Left lobe of liver (tissue), 2 donors: ENCODE results near the gene DOCK8. TPM values are rescaled to one million over a fixed set of nuclear protein-coding genes. Genes with fewer than 3 reads are reported as not detected.

Experiments used
- ATAC-seq: fragments of 200-7000 bp; cut with Tn5 transposase; one replicate; pipeline ENCODE4 v1.9.1; 2020; ENCODE audit warnings: mild to moderate bottlenecking, moderate library complexity
- DNase-seq: peaks from one replicate; pipeline ENCODE4 v3.0.0-alpha.2; 2020; ENCODE audit warnings: low spot score
- total RNA-seq: library from RNA; stranded (reverse); gene quantifications from one replicate; pipeline ENCODE4 v1.2.1, GENCODE V29; 2021
- donor health status: DM: no; HTN: no; CAD: no; lungs with moderate emphysema.
- donor health status: DM: no; HTN: yes; CAD: no.

DOCK8 gene
- total RNA-seq, 1 donor from 2014 or later: 10.6 TPM

DNA sequence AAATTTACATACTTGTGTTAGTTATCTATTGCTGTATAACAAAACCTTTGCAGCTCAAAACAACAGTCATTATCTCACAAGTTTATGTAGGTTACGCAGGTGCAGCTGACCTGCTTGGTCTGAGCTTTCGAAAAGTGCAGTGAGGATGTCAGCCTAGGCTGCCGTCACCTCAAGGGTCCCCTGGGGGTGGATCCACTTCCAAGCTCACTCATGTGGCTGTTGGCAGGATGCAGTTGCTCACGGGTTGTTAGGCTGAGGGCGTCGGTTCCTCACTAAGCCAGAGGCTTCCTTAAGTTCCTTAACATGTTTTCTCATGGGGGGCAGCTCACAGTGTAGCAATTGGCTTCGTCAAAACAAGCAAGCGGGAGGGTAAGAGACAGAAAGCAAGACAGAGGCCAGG lies 139.8 kb downstream of the DOCK8 start:
- no peak for DNase-seq

DNA sequence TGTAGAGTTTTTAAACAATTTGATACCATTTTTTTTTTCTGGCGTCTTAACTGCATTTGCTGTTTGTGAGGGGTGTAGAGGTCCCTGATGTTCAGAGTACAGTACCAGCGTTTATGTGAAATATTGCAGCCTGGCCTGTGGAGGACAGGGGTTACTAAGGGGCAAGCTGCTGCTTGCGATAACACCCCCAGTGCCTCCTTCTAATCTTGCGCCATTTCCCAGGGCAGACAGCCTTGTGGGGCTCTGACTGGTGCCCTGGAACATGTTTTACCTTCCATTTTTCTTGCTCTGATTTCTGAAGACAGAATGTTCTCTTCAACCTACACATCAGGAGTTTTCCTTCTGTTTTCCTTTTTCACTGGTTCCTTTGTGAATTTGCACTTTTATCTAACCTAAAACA lies 142.9 kb downstream of the DOCK8 start:
- no peak for DNase-seq
- ATAC-seq: no peak

More for the DNA sequence above, 139.8 kb downstream of the DOCK8 start:
- no peak for ATAC-seq

DNA sequence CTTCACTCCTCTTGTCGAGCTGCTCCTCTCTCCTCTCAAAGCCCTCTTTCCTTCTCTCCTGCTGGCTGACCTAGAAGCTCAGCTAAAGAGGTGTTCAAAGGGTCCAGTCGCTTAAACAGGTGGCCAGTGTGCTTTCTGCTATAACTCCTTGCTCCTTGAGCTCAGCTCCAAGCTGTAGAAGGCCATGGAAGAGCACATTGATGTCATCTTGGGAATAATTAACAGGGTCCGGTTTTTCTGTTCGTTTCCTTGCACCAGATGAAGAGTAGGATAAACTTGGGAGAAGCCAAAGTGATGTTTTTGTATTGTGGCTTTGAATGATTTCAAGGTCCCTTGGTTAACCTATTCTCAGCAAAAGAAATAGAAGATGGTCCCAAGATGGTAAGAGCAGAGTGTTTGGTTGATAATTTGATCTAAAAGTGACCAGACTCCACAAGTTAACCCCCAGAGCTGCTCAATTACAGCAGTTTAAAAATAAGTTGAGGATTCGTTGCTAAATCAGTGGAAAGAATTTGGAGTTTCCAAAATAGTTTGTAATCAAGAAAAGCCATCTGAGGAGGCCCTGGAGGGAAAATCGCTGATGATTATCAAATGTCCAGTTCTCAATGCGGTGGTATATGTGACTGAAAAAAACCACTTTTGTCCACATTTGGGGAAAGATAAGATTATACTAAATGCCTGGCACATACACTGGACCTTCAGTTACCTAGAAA lies 148.1 kb downstream of the DOCK8 start:
- ATAC-seq (no peak), DNase-seq (no peak)

DNA sequence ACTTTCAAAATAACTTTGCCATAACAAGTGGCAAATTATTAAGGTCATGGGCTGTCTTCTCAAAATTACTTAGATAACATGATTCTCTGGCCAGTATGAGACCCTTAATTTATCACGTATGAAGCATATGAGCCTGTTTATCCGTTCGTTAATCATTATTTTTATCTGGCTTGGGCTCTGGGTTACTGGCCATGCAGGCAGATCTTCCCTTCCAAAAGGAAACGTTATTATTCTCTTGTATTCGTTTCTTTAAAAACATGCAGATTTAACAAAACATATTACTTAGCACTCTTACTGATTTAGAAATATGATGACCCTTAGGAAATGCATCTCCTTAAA lies 148.6 kb downstream of the DOCK8 start:
- ATAC-seq: no peak
- no peak for DNase-seq

DNA sequence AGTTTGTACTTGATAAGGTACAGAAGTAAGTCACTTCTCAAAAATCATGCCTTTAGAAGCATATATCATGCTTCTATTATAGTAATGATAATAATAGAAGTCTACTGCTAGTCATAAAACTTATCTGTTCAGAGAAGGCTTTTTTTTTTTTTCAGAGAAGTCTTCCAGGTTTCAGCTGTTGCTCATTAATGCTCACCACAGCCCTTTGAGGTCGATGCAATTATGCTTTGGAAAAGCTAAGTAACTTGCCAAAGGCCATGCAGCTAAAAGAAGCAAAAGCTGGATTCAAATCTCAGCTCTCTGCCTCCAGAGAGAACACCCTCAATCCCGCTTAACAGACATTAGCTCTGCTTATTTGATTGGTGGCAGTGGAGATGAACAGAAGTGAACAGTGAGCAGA lies 150.8 kb downstream of the DOCK8 start:
- DNase-seq: no peak
- no peak for ATAC-seq

DNA sequence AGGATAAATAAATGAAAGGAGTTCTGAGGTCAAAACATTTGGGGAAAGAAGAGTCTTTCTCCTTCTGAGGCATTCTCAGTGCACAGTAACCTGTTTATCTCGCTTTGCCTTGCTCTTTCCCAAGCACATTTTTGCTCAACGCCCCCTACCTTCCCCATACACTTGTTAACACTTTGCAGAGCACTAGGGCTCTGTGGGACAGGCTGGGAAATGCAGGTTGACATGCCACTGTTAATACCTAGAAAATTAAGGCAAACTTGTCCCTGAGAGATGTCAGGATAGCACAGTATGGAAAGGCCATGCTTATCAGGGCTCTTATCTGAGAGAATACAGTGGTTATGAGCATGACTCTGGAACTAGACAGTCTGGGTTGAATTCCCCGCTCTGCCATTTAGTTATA lies 152.0 kb downstream of the DOCK8 start:
- ATAC-seq: no peak
- DNase-seq: no peak

DNA sequence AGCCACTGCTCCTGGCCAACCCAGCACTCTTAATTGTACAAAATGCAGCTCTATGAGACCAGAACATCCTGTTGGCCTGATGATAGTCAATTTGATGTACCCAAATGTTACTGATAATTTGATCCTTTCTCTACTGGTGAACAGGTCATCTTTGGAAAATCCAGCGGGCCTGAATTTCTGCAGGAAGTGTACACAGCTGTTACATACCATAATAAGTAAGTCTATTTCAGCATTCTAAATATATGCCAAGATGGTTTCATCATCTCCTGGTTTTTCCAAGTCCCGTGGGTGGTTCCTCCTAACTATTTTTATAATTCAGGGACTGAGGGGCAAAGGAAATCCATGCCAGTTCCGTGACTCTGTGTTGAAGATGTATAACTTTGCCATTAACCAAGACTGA lies 155.4 kb downstream of the DOCK8 start:
- ATAC-seq: no peak

DNA sequence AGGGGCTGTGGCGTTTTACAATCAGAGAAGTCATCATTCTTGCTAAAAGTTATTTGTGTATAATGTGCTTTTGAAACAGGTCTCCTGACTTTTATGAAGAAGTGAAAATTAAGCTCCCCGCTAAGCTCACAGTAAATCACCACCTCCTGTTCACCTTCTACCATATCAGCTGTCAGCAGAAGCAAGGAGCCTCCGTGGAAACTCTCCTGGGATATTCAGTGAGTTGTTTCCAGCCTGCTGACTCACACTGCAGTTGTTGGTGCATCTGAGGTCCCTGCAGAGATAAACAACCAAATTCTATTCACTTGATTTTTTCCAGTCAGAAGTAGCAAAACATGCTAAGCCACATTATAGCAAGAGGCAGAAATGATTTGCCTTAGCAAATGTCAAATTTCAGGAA lies 156.7 kb downstream of the DOCK8 start:
- DNase-seq (no peak), ATAC-seq (no peak)

More for the DNA sequence above, 155.4 kb downstream of the DOCK8 start:
- DNase-seq: no peak

DNA sequence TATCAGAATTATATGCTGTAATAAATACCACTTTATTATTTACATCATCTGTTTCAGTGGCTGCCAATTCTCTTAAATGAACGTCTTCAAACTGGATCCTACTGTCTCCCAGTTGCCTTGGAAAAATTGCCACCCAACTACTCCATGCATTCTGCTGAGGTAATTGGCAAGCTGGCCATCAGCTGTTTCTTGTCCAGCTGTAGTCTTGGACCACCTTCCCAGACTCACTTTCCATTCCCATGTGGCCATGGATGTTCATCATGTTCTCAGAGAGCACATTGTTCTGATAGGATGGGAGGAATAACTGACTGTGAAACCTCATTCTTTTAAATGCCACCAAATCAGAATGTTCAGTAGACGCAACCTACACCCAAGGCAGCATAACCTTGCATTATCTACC lies 157.5 kb downstream of the DOCK8 start:
- no peak for DNase-seq

DNA sequence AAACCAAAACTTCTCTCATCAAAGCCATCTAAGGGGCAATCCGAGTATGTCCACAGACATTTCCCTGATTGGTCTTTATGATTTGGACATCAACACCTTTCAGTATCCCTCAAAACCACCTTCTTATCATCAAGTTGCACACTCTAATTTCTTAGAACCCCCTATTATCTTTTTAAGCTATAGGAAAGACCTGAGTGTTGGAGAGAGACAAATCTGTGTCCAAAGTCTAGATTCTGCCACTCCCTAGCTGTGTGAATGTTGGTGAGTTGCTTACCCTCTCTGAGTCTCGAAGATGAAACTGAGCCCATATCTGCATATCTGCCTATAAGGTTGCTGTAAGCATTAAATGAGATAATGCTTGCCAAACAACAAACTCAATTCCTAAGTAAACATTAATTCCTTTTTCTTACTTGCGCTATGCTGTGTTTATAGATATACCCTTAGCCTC lies 159.1 kb downstream of the DOCK8 start:
- no peak for DNase-seq
- ATAC-seq: no peak

More for the DNA sequence above, 157.5 kb downstream of the DOCK8 start:
- no peak for ATAC-seq

DNA sequence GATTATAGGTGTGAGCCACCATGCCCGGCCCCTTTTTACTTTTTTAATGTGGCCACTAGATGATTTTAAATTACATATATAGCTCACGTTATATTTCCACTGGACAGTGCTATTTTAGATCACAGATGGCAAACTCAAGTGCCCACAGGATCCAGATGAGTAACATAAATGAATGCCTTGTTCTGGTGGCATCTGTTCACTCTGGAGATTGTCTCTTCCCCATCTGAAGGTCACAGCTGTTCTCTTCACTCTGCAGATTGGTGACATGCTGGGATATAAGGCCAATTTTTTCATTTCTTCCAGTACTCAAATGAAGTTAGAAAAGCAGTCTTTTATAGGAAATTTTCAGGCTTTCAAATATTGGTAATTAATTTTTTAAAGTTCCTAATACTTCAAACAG lies 160.1 kb downstream of the DOCK8 start:
- no peak for ATAC-seq

DNA sequence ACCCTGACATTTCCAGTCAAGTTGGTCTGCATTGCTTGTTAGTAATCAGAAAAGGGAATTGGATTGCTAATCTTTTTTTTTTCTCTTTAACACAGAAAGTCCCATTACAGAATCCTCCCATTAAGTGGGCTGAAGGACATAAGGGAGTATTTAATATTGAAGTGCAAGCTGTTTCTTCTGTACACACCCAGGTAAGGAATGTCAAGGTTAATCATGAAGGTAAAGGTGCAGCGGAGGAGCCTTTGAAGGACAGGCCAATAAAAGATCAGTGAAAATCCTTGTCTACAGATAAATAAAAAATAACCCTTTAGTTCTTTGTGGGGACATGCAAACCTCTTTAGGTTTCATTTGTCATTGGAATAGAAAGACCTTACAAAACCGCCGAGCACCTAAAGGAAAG lies 161.4 kb downstream of the DOCK8 start:
- DNase-seq: no peak

More for the DNA sequence above, 160.1 kb downstream of the DOCK8 start:
- no peak for DNase-seq

DNA sequence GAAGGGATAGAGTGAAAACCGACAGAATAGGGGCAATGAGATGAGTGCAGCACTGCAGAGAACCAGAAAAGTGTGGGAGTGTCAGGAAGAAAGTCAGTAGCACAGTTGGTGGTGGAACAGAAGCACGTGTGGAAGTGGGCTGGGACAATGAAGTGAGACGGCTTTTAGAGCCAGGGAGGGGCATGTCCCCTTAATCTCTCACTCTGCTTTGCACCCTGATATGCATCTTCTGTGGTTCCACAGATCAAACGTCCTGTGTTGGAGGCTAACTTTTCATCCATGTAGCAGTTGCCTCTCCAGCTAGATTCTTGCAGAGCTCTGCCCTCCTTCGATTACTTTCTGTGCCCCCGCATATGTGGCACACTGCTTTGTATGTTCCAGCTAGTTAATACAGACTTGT lies 163.6 kb downstream of the DOCK8 start:
- ATAC-seq (no peak), DNase-seq (no peak)

More for the DNA sequence above, 161.4 kb downstream of the DOCK8 start:
- ATAC-seq: no peak

DNA sequence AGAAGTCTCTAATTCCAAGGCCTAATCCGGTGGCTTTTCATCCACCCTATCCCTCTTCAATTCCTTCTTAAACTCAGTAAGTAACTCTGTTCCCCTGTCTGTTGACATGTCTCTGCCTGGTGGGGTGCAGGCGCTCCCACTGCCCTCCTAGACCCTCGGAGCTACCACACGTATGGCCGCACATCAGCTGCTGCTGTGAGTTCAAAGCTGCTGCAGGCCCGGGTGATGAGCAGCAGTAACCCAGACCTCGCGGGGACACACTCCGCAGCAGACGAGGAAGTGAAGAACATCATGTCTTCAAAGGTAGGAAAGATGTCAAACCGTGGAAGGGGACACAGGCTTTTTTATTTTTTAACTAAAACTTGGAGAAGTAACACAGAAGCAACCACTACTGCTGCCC lies 167.7 kb downstream of the DOCK8 start:
- ATAC-seq: no peak
- no peak for DNase-seq

DNA sequence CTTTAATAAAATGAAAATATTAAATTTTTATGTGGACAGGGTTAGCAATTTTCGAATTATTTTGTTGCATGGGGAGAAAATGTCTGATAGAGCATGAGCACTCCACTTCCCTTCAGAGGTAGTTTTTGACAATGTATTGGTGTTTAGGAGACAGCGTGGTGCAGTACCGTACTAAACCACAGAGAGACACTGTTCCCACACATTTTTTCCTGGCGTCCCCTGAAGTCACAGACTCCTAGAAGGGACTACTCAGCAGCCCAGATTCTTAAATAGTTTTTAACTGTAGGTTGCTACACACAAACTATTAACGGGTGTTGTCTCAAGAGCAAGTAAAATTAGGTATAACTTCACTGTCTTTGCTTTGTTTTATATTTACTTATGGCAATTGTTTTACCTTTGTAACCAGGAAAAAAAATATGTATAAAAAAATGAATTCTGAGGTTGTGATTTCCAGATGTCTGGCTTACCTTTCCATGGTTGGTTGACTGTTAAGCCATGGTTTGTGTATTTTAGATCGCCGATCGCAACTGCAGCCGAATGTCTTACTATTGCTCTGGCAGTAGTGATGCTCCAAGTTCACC lies 171.2 kb downstream of the DOCK8 start:
- DNase-seq (no peak), ATAC-seq (peak; percentile 91)

DNA sequence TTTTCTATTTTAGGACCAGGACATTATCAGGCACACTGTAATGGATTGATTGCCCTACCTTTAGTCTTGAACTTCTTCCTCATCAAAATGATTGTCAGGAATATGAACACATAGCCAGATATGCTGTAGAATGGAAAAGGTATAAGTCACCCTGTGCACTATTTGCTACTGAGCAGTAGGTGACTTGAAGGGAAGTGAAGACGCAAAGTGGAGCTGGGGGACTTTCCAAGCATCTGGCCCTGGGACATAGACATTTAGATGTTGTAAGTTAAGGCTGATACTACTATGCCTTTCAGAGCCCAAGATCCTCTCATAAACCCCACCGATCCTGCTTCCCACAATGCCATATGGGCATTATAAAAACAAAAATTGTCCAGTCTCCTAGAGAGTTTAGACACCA lies 174.5 kb downstream of the DOCK8 start:
- DNase-seq: no peak
- ATAC-seq: no peak

DNA sequence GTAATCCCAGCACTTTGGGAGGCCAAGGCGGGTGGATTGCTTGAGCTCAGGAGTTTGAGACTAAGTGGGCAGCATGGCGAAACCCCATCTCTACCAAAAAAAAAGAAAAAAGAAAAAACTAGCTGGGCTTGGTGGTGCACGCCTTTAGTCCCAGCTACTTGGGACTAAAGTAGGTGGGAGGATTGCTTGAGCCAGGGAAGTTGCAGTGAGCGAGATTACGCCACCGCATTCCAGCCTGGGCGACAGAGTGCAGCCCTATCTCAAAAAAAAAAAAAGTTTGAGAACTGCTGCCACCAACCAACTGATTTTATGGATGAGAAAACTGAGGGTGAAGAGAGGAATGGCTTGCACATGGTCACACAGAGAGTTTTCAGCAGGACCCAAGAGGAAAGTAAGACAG lies 175.1 kb downstream of the DOCK8 start:
- DNase-seq (no peak), ATAC-seq (no peak)

DNA sequence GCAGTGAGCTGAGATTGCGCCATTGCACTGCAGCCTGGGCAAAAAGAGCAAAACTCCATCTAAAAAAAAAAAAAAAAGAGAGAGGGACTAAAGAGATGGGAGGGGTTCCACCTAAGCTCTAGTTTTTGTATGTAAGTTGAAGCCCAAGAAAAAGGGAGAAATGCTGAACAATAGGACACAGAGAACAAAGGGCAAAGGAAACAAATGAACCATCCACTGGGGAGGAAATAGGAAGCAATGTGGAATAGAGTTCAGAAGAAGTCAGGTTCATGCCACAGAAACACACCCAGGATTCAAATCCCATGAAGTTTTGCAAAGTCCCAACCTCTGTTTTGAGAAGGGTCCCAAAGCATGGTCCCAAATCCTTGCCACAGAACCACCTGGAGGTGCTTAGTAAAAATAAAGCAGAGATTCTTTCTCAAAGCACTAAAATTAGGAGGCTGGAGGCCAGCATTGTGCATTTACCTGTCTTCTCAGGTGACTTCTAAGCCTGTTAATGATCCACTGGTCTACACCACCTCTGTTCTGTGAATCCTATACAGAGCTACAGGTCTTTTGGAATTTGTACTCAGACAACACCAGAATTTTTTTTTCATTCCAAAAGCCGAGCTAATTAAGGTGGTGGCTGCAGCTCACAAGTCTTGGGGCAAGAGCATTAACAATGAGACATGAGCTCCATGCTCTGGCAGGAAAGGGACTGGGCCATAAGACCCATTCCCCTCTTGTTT lies 177.6 kb downstream of the DOCK8 start:
- no peak for DNase-seq
- ATAC-seq: no peak

DNA sequence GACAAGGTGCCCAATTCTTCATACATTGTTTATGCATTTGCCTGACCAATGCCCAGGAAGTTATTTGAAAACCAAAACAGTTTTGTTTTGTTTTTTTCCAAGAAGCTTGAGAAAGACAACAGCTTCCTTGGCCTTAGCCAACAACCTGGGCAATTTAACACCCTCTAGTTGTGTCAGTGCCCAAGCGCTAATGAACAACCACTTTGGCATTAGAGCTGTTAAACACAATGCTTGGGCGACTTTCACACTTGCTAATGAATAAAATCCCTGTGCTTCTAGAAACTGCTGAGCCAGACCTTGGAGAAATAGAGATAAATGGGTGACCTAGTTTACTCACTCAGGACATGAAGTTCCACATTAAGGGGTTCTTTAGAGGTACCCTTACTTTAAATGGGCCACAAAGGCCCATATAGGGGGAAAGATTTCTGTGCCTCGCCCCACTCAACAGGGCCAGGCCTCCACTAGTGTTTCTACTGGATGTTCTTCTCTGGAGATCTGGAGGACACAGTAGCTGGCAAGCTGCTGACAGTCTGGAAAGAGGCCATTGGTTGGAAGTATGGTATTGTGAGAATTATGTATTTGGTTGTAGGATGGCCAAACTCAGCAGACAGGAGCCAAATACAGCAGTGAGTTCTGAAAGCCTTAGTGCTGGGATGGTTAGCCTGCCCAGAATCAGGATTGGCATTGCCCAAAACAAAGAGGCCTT lies 179.8 kb downstream of the DOCK8 start:
- ATAC-seq (no peak), DNase-seq (no peak)

DNA sequence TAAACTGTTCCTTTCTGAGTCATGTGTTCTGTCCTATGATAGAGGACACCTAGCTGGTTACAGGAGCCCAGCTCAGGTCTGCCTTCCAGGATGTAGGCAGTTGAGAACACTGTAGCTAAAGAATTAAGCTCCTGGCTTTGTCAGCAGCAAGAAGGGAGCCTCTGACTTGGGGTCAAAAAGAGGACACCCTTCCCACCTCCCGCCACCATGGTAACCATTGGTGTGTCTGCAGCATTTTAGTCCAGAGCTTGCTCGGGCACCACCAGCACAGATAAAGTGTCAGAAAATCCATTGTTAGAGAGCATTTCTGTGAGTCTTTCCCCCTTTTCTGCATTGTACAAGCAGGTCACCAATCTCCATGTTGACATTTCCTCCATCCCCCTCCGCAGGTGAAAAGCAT lies 181.7 kb downstream of the DOCK8 start:
- ATAC-seq (no peak), DNase-seq (no peak)

DNA sequence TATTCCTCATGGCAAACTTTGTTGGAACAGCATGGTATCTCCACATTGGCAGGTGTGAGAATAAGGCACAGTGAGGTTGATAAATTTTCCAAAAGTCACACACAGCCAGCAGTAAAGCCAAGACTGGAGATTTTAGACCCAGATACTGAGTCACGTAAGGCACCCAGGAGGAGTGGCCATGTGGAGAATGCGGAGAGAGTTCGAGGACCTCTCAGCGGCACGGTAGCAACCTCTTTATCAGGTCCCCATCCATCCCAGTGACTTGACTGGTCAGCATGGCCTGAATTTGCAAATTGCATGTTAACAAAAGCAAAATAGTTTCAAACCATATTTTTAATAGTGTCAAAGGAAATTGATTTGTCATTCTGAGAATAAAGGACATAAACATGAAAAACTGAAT lies 183.4 kb downstream of the DOCK8 start:
- no peak for ATAC-seq
- no peak for DNase-seq

DNA sequence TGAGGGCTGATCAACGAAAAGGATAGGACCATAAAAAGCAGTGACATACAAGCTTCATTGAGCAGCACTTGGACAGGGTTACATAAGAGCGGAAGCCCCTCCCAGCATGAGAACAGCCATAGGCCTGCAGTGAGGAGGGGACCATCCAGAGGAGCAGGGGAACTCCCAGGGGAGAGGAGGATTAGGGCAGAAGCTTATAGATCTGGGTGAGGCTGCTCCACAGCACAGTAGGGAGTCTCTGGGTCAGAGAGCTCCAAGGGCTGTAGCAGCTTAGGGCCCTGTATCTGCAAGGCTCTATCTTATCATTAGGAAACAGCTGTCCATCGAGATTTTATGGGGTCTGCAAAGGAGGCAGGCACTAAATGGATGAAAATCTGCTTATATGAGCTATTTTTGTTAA lies 186.6 kb downstream of the DOCK8 start:
- no peak for DNase-seq
- ATAC-seq: no peak
